A549 (cell line): ENCODE results near the gene ITPKB. TPM values are rescaled to one million over a fixed set of nuclear protein-coding genes. Genes with fewer than 3 reads are reported as not detected.

Experiments used
- ATAC-seq, 2 experiments: fragments of 200-7000 bp in 1 of 2; fragments of >200 bp in 1 of 2; cut with Nextera tagmentation in 1 of 2; cut with Tn5 transposase in 1 of 2; 3 replicates each; pipeline versions ENCODE4 v1.8.0 to v1.9.1; 2018 to 2020; ENCODE audit warnings: mild to moderate bottlenecking in 1 of 2, moderate library complexity in 1 of 2
- CTCF ChIA-PET: fragments of 300-600 bp; sonication (Branson Sonifier 250); formaldehyde crosslinking; extraction: SDS; loops from one replicate; lab custom pipeline; 2021; ENCODE audit warnings: antibody characterized with exemption, inconsistent platforms; lab: Yijun Ruan, JAX
- POLR2A ChIA-PET: fragments of 350-600 bp; formaldehyde crosslinking; extraction: SDS; loops from one replicate; lab custom pipeline; 2021; ENCODE audit warnings: antibody characterized with exemption, inconsistent platforms; lab: Yijun Ruan, JAX
- DNase-seq, 2 experiments: peaks; one replicate each; pipeline versions ENCODE4 v3.0.0 to v3.0.0-alpha.2; 2011 to 2016; ENCODE audit warnings: low read depth in 1 of 2, low spot score in 1 of 2
- FAIRE-seq: peaks from 2 replicates; lab custom pipeline; 2011; peaks lifted over from hg19 to GRCh38; lab: Jason Lieb, UNC
- H3K27ac ChIP-seq, 2 experiments: fragments of >200 bp; sonication (Bioruptor Twin); formaldehyde crosslinking; 3 replicates each; pipeline ENCODE4 v1.5.1; 2016 to 2017
- H3K4me1 ChIP-seq: fragments of >200 bp; sonication (Bioruptor Twin); formaldehyde crosslinking; 3 replicates; pipeline ENCODE4 v1.6.1; 2016
- H3K4me2 ChIP-seq: fragments of >200 bp; sonication (Bioruptor Twin); formaldehyde crosslinking; 3 replicates; pipeline ENCODE4 v1.6.1; 2016
- H3K4me3 ChIP-seq: fragments of >200 bp; sonication (Bioruptor Twin); formaldehyde crosslinking; 3 replicates; pipeline ENCODE4 v1.5.1; 2016
- H3K9me3 ChIP-seq: fragments of >200 bp; sonication (Bioruptor Twin); formaldehyde crosslinking; 3 replicates; pipeline ENCODE4 v1.6.1; 2016
- BHLHE40 ChIP-seq: IDR thresholded peaks from 2 replicates; pipeline ENCODE4 v1.6.1; 2012; ENCODE audit warnings: low read depth, low read length, inconsistent platforms
- CBX8 ChIP-seq: fragments of 200-600 bp; sonication (generic); IDR thresholded peaks from 2 replicates; pipeline ENCODE4 v1.6.1; 2016
- CEBPB ChIP-seq, 2 experiments: fragments of >200 bp in 1 of 2; sonication (Bioruptor Twin) in 1 of 2; formaldehyde crosslinking in 1 of 2; IDR thresholded peaks; 2 replicates each; pipeline ENCODE4 v1.6.1; 2012 to 2016
- E2F6 ChIP-seq: IDR thresholded peaks from 2 replicates; pipeline ENCODE4 v1.6.1; 2012; ENCODE audit warnings: low read depth, borderline replicate concordance
- EP300 ChIP-seq, 2 experiments: fragments of >200 bp; sonication (Bioruptor Twin); formaldehyde crosslinking; IDR thresholded peaks; 2 replicates in 1 of 2; 3 replicates in 1 of 2; pipeline ENCODE4 v1.6.1; 2016 to 2017
- ESRRA ChIP-seq: fragments of 150-350 bp; IDR thresholded peaks from 2 replicates; pipeline ENCODE4 v1.6.1; 2014; ENCODE audit warnings: mild to moderate bottlenecking, low read length, borderline replicate concordance
- FOSL2 ChIP-seq, 2 experiments: fragments of 450-650 bp in 1 of 2; fragments of >200 bp in 1 of 2; sonication (Bioruptor Twin) in 1 of 2; formaldehyde crosslinking; IDR thresholded peaks; 2 replicates each; pipeline versions ENCODE4 v1.5.0 to v1.6.1; 2016 to 2020; ENCODE audit warnings: mild to moderate bottlenecking in 1 of 2, moderate library complexity in 1 of 2
- GATA3 ChIP-seq: IDR thresholded peaks from 2 replicates; pipeline ENCODE4 v1.6.1; 2012; ENCODE audit warnings: borderline replicate concordance
- HDAC2 ChIP-seq: fragments of 200-600 bp; sonication (generic); IDR thresholded peaks from 2 replicates; pipeline ENCODE4 v1.6.1; 2016
- HEYL ChIP-seq: fragments of 250-450 bp; sonication (Bioruptor Pico); IDR thresholded peaks from 2 replicates; pipeline ENCODE4 v1.8.0; 2021; ENCODE audit warnings: mild to moderate bottlenecking, moderate library complexity
- HMGXB4 ChIP-seq: fragments of 250-450 bp; sonication (Bioruptor Pico); IDR thresholded peaks from 2 replicates; pipeline ENCODE4 v1.5.0; 2021; ENCODE audit warnings: mild to moderate bottlenecking, moderate library complexity, borderline replicate concordance
- HOXB13 ChIP-seq: fragments of 250-450 bp; sonication (Bioruptor Pico); IDR thresholded peaks from 2 replicates; pipeline ENCODE4 v1.5.0; 2020; ENCODE audit warnings: low read depth, mild to moderate bottlenecking, moderate library complexity
- HOXB5 ChIP-seq: fragments of 250-450 bp; sonication (Bioruptor Pico); IDR thresholded peaks from 2 replicates; pipeline ENCODE4 v1.5.0; 2020; ENCODE audit warnings: mild to moderate bottlenecking, moderate library complexity
- JUN ChIP-seq, 2 experiments: fragments of >200 bp; sonication (Bioruptor Twin); formaldehyde crosslinking; IDR thresholded peaks; 2 replicates in 1 of 2; 3 replicates in 1 of 2; pipeline ENCODE4 v1.6.1; 2016 to 2017
- MAFK ChIP-seq: fragments of 450-650 bp; IDR thresholded peaks from 2 replicates; pipeline ENCODE4 v1.6.1; 2014; ENCODE audit not compliant: partially characterized antibody
- MYC ChIP-seq: IDR thresholded peaks from 2 replicates; pipeline ENCODE4 v1.6.1; 2012; ENCODE audit warnings: mild to moderate bottlenecking, inconsistent platforms, low read length, improper control_type of control experiment, borderline replicate concordance
- NFE2L2 ChIP-seq: fragments of 150-350 bp; conservative IDR thresholded peaks from 2 replicates; pipeline ENCODE4 v1.6.1; 2014; ENCODE audit warnings: low read length
- NPAS2 ChIP-seq: fragments of 250-450 bp; sonication (Bioruptor Pico); IDR thresholded peaks from 2 replicates; pipeline ENCODE4 v1.8.0; 2022; ENCODE audit warnings: mild to moderate bottlenecking, moderate library complexity, borderline replicate concordance
- NR3C1 ChIP-seq: fragments of >200 bp; sonication (Bioruptor Twin); formaldehyde crosslinking; IDR thresholded peaks from 3 replicates; pipeline ENCODE4 v1.6.1; 2017
- PBX3 ChIP-seq: IDR thresholded peaks from 2 replicates; pipeline ENCODE4 v1.6.1; 2012
- POLR2A ChIP-seq: IDR thresholded peaks from 2 replicates; pipeline ENCODE4 v1.6.1; 2012; ENCODE audit warnings: mild to moderate bottlenecking, low read length
- POLR2AphosphoS2 ChIP-seq: conservative IDR thresholded peaks from 2 replicates; pipeline ENCODE4 v1.6.1; 2012; ENCODE audit warnings: low read length, improper control_type of control experiment, inconsistent platforms
- RAD21 ChIP-seq, 2 experiments: fragments of >200 bp in 1 of 2; sonication (Bioruptor Twin) in 1 of 2; formaldehyde crosslinking in 1 of 2; IDR thresholded peaks in 1 of 2; conservative IDR thresholded peaks in 1 of 2; 2 replicates in 1 of 2; 3 replicates in 1 of 2; pipeline ENCODE4 v1.6.1; 2012 to 2018; ENCODE audit warnings: inconsistent platforms in 1 of 2
- RARB ChIP-seq: fragments of 250-450 bp; sonication (Bioruptor Pico); IDR thresholded peaks from 2 replicates; pipeline ENCODE4 v1.8.0; 2021; ENCODE audit warnings: mild to moderate bottlenecking, moderate library complexity
- RFX5 ChIP-seq: fragments of 450-650 bp; IDR thresholded peaks from 2 replicates; pipeline ENCODE4 v1.7.1; 2014; ENCODE audit warnings: antibody characterized with exemption, mild to moderate bottlenecking, moderate library complexity
- SMC3 ChIP-seq: fragments of >200 bp; sonication (Bioruptor Twin); formaldehyde crosslinking; IDR thresholded peaks from 3 replicates; pipeline ENCODE4 v1.6.1; 2018; ENCODE audit warnings: inconsistent platforms
- TFCP2L1 ChIP-seq: fragments of 250-450 bp; sonication (Bioruptor Pico); IDR thresholded peaks from 2 replicates; pipeline ENCODE4 v1.5.0; 2021; ENCODE audit warnings: mild to moderate bottlenecking
- USF2 ChIP-seq: fragments of 450-650 bp; IDR thresholded peaks from 2 replicates; pipeline ENCODE4 v1.6.1; 2014; ENCODE audit warnings: antibody characterized with exemption
- ZC3H11A ChIP-seq: fragments of 450-650 bp; IDR thresholded peaks from 2 replicates; pipeline ENCODE4 v1.6.1; 2014; ENCODE audit warnings: antibody characterized with exemption, mild to moderate bottlenecking
- whole genome bisulfite sequencing: methylation state at CpG from one replicate; pipeline ENCODE4 v1.1.6; 2017; ENCODE audit errors: missing lambda C conversion rate; 5-methylcytosine and 5-hydroxymethylcytosine counted together
- polyA plus RNA-seq, 4 experiments: library from polyadenylated mRNA; depleted of rRNA in 3 of 4; stranded (reverse); fragments of >200 nt; fragmentation: RNase III in 1 of 4; extraction: RNeasy Plus Mini Kit Qiagen cat#74134 plus additional on column Dnase treatment in 1 of 4; gene quantifications; 2 replicates in 3 of 4; 3 replicates in 1 of 4; pipeline ENCODE4 v1.2.3, GENCODE V29; 2011 to 2017

ITPKB gene
- polyA plus RNA-seq, 2 of the 4 experiments (the other 2 are of a cell fraction): 1.7 to 2.8 TPM

GRCh38 chr1:226593541-226593940, 145.5 kb downstream of the ITPKB start:
- TF ChIP-seq HEYL (CRISPR knock-in tag) (no peak), EP300 (IDR thresholded peaks at IDR 0.05) (no peak), USF2 (no peak), RFX5 (no peak)
- WGBS: 61% methylated on average over 7 of the region's 8 CpGs
- ATAC-seq (no peak), DNase-seq (no peak), FAIRE-seq (no peak)
- POLR2A ChIA-PET: no interaction called here
- no peak overlapping the region for H3K4me2 ChIP-seq
- CTCF ChIA-PET: interaction anchor here (0.6 to 1.1 kb wide), 2 partner anchors 15 to 450 kb away, joined by 3 to 6 read pairs; no protein-coding TSS in a partner anchor
- no peak overlapping the region for H3K4me3 ChIP-seq
- 0 out of 3 replicates have a peak, but pooled peaks cover 4% of the 10 kb centered on the region for H3K9me3 ChIP-seq
- H3K4me1 ChIP-seq: no peaks in the 10 kb centered on the region
- H3K27ac ChIP-seq: no peak overlapping the region

GRCh38 chr1:226590614-226591013, 148.5 kb downstream of the ITPKB start:
- ATAC-seq (no peak), DNase-seq (no peak), FAIRE-seq (no peak)
- Histone ChIP-seq H3K4me3 (no peak overlapping the region), H3K4me1 (no peaks in the 10 kb centered on the region), H3K9me3 (0 out of 3 replicates have a peak, but pooled peaks cover 2% of the 10 kb centered on the region), H3K4me2 (no peak overlapping the region), H3K27ac (no peak overlapping the region)
- WGBS: 70% methylated on average over 7 of the region's 7 CpGs
- CTCF ChIA-PET: interaction anchor here (0.6 to 1.9 kb wide), 3 partner anchors 18 to 539 kb away, joined by 3 to 9 read pairs (median 3); no protein-coding TSS in a partner anchor
- POLR2A ChIA-PET: no interaction called here
- TF ChIP-seq SMC3 (no peak), NPAS2 (CRISPR knock-in tag) (no peak), POLR2A (no peak), RARB (CRISPR knock-in tag) (no peak), RAD21 (conservative IDR thresholded peaks at IDR 0.05 in 1 of 2, IDR thresholded peaks at IDR 0.05 in 1 of 2) (no peak), NFE2L2 (no peak), HDAC2 (no peak), USF2 (no peak), JUN (IDR thresholded peaks at IDR 0.05) (no peak), GATA3 (no peak)

- CTCF ChIA-PET: interaction anchor here (1.0 to 1.9 kb wide), 3 partner anchors 19 to 181 kb away, joined by 3 to 9 read pairs (median 3); partner anchors contain the start of gene PARP1
- no peaks in the 10 kb centered on the region for H3K4me1 ChIP-seq
- ATAC-seq (no peak), DNase-seq (no peak)
- H3K4me3 ChIP-seq: no peak overlapping the region
- no peak overlapping the region for H3K27ac ChIP-seq
- TF ChIP-seq E2F6 (no peak), TFCP2L1 (no peak), MYC (no peak), NR3C1 (no peak), PBX3 (no peak), HDAC2 (no peak), POLR2A (no peak), ESRRA (no peak), CBX8 (no peak), CEBPB (IDR thresholded peaks at IDR 0.05) (no peak), MAFK (no peak), BHLHE40 (no peak), POLR2AphosphoS2 (no peak), ZC3H11A (no peak), NPAS2 (CRISPR knock-in tag) (no peak), RFX5 (no peak), FOSL2 (IDR thresholded peaks at IDR 0.05) (no peak), FOSL2 (CRISPR knock-in tag; IDR thresholded peaks at IDR 0.05) (no peak), HOXB5 (no peak), HOXB13 (no peak), HMGXB4 (CRISPR knock-in tag) (no peak)
- TF ChIP-seq, all 56 proteins: peak for 0
- 60% methylated on average over 11 of the region's 11 CpGs for WGBS
- Histone ChIP-seq H3K9me3 (no peaks in the 10 kb centered on the region), H3K4me2 (no peak overlapping the region)
- no peak for FAIRE-seq
- POLR2A ChIA-PET: no interaction called here
Observed at GRCh38 chr1:226589008-226589733, 149.9 kb downstream of the ITPKB start.
